Measurements from ENCODE around the gene FAM222A. TPM values are rescaled to one million over a fixed set of nuclear protein-coding genes. Genes with fewer than 3 reads are reported as not detected.

The FAM222A gene
- total RNA-seq, 1 experiment from 2014 or later = 1.6 TPM

DNA sequence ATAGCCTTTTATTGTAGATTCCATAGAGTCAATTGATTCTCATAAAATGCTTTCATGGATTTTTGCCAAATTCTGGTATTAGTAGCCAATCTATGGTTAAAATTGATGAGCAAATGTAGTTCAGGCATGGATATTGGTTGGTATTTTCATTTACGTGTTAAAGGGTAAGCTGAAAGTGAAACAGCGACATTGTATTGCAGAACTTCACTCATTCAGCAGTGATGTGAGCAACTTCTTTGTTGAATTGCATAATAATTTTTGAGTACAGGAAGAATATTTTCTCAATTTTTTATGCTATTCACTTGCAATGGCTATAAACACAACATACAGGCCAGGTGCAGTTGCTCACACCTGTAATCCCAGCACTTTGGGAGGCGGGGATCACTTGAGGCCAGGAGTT lies 24.2 kb upstream of the FAM222A start (continued):
- TF ChIP-seq, protein P1, sequence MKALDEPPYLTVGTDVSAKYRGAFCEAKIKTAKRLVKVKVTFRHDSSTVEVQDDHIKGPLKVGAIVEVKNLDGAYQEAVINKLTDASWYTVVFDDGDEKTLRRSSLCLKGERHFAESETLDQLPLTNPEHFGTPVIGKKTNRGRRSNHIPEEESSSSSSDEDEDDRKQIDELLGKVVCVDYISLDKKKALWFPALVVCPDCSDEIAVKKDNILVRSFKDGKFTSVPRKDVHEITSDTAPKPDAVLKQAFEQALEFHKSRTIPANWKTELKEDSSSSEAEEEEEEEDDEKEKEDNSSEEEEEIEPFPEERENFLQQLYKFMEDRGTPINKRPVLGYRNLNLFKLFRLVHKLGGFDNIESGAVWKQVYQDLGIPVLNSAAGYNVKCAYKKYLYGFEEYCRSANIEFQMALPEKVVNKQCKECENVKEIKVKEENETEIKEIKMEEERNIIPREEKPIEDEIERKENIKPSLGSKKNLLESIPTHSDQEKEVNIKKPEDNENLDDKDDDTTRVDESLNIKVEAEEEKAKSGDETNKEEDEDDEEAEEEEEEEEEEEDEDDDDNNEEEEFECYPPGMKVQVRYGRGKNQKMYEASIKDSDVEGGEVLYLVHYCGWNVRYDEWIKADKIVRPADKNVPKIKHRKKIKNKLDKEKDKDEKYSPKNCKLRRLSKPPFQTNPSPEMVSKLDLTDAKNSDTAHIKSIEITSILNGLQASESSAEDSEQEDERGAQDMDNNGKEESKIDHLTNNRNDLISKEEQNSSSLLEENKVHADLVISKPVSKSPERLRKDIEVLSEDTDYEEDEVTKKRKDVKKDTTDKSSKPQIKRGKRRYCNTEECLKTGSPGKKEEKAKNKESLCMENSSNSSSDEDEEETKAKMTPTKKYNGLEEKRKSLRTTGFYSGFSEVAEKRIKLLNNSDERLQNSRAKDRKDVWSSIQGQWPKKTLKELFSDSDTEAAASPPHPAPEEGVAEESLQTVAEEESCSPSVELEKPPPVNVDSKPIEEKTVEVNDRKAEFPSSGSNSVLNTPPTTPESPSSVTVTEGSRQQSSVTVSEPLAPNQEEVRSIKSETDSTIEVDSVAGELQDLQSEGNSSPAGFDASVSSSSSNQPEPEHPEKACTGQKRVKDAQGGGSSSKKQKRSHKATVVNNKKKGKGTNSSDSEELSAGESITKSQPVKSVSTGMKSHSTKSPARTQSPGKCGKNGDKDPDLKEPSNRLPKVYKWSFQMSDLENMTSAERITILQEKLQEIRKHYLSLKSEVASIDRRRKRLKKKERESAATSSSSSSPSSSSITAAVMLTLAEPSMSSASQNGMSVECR (CRISPR knock-in tag; IDR thresholded peaks at IDR 0.05; ENCODE audit: borderline replicate concordance) = no peak
- no peak for TF ChIP-seq SOX15 (CRISPR knock-in tag; IDR thresholded peaks at IDR 0.05)
- TF ChIP-seq ZNF138 (CRISPR knock-in tag; conservative IDR thresholded peaks at IDR 0.05) = no peak
- no peak for TF ChIP-seq NR2C2 (CRISPR knock-in tag; IDR thresholded peaks at IDR 0.05)
- no peak for TF ChIP-seq TCF7 (CRISPR knock-in tag; IDR thresholded peaks at IDR 0.05; ENCODE audit: low read depth)
- TF ChIP-seq, protein P2, sequence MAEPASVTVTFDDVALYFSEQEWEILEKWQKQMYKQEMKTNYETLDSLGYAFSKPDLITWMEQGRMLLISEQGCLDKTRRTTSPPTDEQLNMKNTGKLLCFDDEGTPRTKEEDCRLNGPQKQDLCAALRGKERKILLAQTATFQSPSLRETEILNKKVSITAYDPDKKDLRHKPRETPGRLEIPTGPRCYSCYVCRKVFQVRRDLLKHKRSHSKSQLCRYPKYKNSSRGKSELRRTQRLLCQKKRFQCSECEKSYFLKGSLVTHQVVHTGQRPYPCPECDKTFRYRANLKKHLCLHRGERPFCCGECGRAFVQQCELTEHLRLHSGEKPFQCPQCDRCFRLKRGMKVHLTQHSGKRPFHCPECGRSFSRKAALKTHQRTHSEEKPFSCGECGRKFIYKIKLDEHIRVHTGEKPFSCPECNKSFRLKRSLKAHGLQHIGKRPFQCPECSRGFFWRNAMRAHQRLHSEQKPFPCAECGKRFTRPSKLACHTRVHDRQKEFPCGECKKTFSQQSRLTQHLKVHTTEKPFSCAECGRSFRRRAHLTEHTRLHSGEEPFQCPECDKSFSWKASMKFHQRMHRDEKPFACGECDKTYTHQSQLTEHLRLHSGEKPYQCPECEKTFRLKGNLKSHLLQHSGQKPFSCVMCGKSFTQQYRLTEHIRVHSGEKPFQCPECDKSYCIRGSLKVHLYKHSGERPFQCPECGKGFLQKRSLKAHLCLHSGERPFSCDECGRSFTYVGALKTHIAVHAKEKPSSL (CRISPR knock-in tag; conservative IDR thresholded peaks at IDR 0.05) = no peak
- no peak for TF ChIP-seq SP1 (CRISPR knock-in tag; conservative IDR thresholded peaks at IDR 0.05)
- no peak for TF ChIP-seq OVOL2 (CRISPR knock-in tag; IDR thresholded peaks at IDR 0.05; ENCODE audit: borderline replicate concordance)

DNA sequence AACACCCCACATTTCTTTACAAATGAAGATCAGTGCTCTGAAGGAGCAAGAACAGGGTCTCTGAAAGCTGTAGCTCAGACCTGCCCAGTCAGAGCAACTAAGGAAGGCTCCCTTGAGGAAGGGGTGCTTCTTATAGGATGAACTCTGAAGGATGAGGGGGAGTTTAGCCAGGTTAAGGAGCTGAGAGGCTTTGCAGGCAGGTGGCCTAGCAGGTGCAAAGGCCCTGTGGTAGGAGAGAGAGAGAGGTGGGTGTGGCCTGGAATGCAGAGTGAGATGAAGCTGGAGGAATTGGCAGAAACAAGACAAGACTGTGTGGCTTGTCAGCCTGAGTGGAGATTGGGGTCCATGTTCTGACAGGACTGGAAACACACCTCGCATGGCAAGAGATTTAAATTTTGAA lies 20.5 kb upstream of the FAM222A start:
- ChIA-PET POLR2A (interaction anchor here (0.6 kb wide), 1 partner anchor 12 kb away, joined by 3 read pairs; no protein-coding TSS in a partner anchor), CTCF (no interaction called here)
- H3K4me3 Mint-ChIP-seq = no peak overlapping the region
- peaks cover 5% of the 10 kb centered on the region for H3K9me3 Mint-ChIP-seq
- H3K27ac Mint-ChIP-seq = no peak overlapping the region
- peaks cover 2% of the 10 kb centered on the region; the same call in 1 of the 2 replicates for H3K4me1 Mint-ChIP-seq
- DNase-seq (ENCODE audit: low spot score) = no peak
- no peaks in the 10 kb centered on the region for H3K36me3 Mint-ChIP-seq
- TF ChIP-seq TEAD1 (CRISPR knock-in tag; IDR thresholded peaks at IDR 0.05) = no peak
- TF ChIP-seq GTF2I (CRISPR knock-in tag; conservative IDR thresholded peaks at IDR 0.05) = peak; percentile 79; the same call in 1 of the 2 replicates
- peaks cover 8% of the 10 kb centered on the region for H3K27me3 Mint-ChIP-seq (ENCODE audit: low read depth)
- ATAC-seq = no peak

DNA sequence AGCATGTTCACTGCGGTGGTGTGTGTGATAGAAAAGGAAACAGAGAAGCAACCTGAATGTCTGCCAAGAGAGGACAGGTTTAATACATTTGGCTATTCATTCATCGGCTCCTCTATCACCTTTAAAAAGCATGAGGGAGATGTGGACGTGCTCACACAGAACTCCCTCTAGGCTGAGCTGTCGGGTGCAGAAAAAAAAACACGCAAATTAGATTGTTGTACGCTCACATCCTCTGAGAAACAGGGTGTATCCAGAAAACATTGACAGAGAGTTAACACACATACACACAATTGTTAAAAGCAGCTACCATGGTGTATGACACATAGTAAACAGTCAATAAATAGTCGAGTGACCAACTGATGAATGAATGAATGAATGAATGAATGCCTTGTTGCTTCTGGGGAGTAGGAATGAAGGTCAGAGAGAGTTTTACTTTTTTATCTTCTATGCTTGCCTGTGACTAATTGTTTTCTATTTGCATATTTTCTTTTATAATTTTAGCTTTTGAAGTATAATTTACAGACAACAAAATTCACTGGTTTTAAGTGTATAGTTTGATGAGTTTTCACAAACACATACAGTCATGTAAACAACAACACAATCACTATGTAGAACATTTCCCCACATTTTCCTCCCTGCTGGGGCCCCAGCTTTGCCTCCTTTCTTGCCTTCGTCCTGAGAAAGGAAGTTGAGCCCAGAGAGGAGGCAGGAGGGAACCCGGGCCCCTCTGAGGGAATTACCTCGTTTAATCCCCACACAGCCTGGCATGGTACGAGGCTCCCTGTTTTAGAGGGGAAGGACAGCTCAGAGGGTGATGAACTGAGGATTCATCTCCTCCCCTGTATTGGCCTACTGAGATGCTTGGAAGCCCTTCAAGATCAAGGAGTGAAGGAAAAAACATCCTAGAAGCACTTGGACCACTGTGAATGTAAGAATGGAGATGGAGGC lies 19.7 kb upstream of the FAM222A start:
- peaks cover 2% of the 10 kb centered on the region; the same call in 1 of the 2 replicates for H3K4me1 Mint-ChIP-seq
- no peaks in the 10 kb centered on the region for H3K36me3 Mint-ChIP-seq
- DNase-seq (ENCODE audit: low spot score) (no peak), ATAC-seq (no peak)
- POLR2A ChIA-PET = interaction anchor here (0.6 kb wide), 1 partner anchor 11 kb away, joined by 3 read pairs; no protein-coding TSS in a partner anchor
- H3K9me3 Mint-ChIP-seq = peaks cover 5% of the 10 kb centered on the region
- H3K4me3 Mint-ChIP-seq = no peak overlapping the region
- CTCF ChIA-PET = no interaction called here
- no peak overlapping the region for H3K27ac Mint-ChIP-seq
- H3K27me3 Mint-ChIP-seq (ENCODE audit: low read depth) = peaks cover 8% of the 10 kb centered on the region
- TF ChIP-seq, protein P3, sequence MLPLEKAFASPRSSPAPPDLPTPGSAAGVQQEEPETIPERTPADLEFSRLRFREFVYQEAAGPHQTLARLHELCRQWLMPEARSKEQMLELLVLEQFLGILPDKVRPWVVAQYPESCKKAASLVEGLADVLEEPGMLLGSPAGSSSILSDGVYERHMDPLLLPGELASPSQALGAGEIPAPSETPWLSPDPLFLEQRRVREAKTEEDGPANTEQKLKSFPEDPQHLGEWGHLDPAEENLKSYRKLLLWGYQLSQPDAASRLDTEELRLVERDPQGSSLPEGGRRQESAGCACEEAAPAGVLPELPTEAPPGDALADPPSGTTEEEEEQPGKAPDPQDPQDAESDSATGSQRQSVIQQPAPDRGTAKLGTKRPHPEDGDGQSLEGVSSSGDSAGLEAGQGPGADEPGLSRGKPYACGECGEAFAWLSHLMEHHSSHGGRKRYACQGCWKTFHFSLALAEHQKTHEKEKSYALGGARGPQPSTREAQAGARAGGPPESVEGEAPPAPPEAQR (CRISPR knock-in tag; IDR thresholded peaks at IDR 0.05) = no peak
- TF ChIP-seq, protein P4, sequence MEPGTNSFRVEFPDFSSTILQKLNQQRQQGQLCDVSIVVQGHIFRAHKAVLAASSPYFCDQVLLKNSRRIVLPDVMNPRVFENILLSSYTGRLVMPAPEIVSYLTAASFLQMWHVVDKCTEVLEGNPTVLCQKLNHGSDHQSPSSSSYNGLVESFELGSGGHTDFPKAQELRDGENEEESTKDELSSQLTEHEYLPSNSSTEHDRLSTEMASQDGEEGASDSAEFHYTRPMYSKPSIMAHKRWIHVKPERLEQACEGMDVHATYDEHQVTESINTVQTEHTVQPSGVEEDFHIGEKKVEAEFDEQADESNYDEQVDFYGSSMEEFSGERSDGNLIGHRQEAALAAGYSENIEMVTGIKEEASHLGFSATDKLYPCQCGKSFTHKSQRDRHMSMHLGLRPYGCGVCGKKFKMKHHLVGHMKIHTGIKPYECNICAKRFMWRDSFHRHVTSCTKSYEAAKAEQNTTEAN (CRISPR knock-in tag; IDR thresholded peaks at IDR 0.05) = no peak
- TF ChIP-seq, protein P5, sequence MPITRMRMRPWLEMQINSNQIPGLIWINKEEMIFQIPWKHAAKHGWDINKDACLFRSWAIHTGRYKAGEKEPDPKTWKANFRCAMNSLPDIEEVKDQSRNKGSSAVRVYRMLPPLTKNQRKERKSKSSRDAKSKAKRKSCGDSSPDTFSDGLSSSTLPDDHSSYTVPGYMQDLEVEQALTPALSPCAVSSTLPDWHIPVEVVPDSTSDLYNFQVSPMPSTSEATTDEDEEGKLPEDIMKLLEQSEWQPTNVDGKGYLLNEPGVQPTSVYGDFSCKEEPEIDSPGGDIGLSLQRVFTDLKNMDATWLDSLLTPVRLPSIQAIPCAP (CRISPR knock-in tag; IDR thresholded peaks at IDR 0.05) = no peak
- TF ChIP-seq, protein P6, sequence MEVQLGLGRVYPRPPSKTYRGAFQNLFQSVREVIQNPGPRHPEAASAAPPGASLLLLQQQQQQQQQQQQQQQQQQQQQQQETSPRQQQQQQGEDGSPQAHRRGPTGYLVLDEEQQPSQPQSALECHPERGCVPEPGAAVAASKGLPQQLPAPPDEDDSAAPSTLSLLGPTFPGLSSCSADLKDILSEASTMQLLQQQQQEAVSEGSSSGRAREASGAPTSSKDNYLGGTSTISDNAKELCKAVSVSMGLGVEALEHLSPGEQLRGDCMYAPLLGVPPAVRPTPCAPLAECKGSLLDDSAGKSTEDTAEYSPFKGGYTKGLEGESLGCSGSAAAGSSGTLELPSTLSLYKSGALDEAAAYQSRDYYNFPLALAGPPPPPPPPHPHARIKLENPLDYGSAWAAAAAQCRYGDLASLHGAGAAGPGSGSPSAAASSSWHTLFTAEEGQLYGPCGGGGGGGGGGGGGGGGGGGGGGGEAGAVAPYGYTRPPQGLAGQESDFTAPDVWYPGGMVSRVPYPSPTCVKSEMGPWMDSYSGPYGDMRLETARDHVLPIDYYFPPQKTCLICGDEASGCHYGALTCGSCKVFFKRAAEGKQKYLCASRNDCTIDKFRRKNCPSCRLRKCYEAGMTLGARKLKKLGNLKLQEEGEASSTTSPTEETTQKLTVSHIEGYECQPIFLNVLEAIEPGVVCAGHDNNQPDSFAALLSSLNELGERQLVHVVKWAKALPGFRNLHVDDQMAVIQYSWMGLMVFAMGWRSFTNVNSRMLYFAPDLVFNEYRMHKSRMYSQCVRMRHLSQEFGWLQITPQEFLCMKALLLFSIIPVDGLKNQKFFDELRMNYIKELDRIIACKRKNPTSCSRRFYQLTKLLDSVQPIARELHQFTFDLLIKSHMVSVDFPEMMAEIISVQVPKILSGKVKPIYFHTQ (CRISPR knock-in tag; IDR thresholded peaks at IDR 0.05) = no peak
- TF ChIP-seq, protein P7, sequence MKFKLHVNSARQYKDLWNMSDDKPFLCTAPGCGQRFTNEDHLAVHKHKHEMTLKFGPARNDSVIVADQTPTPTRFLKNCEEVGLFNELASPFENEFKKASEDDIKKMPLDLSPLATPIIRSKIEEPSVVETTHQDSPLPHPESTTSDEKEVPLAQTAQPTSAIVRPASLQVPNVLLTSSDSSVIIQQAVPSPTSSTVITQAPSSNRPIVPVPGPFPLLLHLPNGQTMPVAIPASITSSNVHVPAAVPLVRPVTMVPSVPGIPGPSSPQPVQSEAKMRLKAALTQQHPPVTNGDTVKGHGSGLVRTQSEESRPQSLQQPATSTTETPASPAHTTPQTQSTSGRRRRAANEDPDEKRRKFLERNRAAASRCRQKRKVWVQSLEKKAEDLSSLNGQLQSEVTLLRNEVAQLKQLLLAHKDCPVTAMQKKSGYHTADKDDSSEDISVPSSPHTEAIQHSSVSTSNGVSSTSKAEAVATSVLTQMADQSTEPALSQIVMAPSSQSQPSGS (CRISPR knock-in tag; IDR thresholded peaks at IDR 0.05; ENCODE audit: borderline replicate concordance, low read depth) = no peak
- no peak for TF ChIP-seq ZNF396 (CRISPR knock-in tag; IDR thresholded peaks at IDR 0.05; ENCODE audit: borderline replicate concordance)

All from WTC11 (cell line).